GM12874 (cell line): Measurements from ENCODE around the gene CARMIL1.

Source experiments
- TF ChIP-seq, protein P1 (sequence below): IDR thresholded peaks from 2 replicates; pipeline ENCODE4 v1.5.1; 2011; ENCODE audit warnings: low read depth, mild to moderate bottlenecking, control low read depth, low read length, moderate library complexity; ENCODE audit not compliant: insufficient read depth

CARMIL1 gene

DNA sequence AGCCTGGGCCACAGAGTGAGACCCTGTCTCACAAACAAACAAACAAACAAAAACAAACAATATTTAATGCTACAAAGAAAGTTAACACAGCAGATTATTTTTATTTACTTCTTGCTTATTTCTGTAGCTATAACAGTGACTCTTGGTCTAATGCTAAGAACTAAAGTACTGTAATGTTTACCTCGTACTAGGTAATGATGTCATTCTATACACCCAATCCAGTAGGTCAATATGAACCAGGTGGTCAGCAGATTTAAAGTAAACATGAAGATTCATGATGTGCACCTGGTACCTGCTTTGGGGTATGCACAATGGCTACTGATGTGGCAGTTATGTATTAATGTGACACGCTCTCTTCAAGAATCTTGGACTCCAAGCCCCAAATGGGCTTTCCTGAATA lies 36.6 kb upstream of the CARMIL1 start:
- TF ChIP-seq, protein P1, sequence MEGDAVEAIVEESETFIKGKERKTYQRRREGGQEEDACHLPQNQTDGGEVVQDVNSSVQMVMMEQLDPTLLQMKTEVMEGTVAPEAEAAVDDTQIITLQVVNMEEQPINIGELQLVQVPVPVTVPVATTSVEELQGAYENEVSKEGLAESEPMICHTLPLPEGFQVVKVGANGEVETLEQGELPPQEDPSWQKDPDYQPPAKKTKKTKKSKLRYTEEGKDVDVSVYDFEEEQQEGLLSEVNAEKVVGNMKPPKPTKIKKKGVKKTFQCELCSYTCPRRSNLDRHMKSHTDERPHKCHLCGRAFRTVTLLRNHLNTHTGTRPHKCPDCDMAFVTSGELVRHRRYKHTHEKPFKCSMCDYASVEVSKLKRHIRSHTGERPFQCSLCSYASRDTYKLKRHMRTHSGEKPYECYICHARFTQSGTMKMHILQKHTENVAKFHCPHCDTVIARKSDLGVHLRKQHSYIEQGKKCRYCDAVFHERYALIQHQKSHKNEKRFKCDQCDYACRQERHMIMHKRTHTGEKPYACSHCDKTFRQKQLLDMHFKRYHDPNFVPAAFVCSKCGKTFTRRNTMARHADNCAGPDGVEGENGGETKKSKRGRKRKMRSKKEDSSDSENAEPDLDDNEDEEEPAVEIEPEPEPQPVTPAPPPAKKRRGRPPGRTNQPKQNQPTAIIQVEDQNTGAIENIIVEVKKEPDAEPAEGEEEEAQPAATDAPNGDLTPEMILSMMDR, result no peak

DNA sequence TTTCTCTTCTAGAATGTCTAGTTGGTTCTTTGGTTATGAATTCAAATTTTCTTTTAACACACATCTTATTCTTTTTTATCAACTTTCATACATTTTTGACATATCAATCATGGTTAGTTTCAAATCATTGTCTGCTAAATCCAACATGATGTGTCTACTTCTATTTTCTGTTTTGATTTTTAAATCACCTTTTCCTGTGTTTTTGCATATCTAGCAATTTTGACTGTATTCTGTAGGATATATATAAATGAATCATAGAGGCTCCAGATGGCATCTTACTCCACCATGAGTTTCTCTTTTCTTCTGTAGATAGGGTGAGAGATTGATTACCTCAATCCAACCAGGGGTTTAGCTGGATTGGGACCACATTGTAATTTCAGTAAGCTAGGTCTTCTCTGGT lies 34.3 kb upstream of the CARMIL1 start:
- TF ChIP-seq, protein P1, result no peak

DNA sequence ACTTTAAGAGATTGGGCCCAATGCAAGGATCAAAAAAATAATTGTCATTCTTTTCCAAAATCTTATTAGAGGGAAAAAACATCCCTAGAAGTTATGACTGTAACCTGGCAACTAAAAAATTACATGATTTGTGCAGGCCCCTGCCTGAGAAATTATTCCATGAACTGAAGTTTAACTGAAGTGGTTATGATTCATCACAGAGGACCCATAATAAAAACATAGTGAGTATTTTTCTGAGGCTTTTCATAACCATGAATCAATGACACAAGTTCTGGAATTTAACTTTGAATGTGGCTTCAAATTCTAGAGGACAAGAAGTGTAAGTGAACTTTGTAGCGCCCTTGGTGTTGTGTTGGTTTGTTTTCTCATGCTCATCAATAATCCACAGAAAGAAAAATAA lies 31.1 kb upstream of the CARMIL1 start:
- TF ChIP-seq, protein P1, result no peak

DNA sequence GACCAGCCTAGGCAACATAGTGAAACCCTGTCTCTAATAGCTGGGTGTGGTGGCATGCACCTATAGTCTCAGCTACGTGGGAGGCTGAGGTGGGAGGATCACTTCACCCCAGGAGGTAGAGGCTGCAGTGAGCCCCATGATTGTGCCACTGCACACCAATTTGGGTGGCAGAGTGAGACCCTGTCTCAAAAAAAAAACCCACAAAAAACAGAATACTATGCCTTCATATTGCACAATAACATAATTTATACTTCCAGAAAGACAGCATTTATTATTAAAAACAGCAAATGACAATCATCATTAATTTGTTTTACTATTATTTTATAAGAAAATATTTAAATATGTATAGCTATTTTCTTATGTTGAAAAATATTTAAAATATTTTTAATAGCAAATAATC lies 30.0 kb upstream of the CARMIL1 start:
- TF ChIP-seq, protein P1, result no peak

DNA sequence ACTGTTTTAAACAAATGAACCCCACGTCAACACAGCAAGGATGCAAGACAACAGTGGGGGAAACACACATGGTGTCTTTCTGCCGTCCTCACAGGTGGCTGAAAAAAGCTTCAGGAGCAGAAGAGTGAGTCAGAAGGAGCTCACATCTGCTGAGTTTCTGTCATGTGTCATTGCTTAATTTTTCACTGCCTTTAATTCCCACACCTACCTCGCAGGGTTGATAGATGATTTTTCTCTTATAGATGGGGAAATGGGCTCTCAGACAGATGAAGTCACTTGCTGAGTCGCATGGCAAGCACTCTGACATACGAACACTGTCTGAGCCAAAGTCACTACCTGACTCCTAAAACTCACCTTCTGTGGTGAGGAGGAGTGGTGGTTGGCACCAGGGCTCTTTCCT lies 28.3 kb upstream of the CARMIL1 start:
- TF ChIP-seq, protein P1, result no peak

DNA sequence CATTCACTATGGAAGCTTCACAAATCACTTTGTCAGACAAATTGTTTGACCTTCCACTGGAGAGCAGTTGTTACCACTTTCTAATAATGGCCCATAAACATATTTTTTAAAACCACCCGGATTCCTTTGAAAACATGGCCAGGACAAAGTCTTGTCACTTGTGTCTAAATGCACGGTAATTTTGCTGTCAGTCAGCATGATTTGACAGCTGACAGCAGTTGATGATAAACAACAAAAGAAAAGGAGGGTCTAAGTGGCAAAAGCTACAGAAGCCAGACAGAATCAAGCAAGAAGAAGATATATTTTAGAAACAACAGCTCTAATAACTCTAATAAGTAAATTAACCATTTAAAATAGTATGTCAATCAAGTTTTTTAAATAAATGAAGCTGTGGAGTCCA lies 27.7 kb upstream of the CARMIL1 start:
- TF ChIP-seq, protein P1, result no peak

DNA sequence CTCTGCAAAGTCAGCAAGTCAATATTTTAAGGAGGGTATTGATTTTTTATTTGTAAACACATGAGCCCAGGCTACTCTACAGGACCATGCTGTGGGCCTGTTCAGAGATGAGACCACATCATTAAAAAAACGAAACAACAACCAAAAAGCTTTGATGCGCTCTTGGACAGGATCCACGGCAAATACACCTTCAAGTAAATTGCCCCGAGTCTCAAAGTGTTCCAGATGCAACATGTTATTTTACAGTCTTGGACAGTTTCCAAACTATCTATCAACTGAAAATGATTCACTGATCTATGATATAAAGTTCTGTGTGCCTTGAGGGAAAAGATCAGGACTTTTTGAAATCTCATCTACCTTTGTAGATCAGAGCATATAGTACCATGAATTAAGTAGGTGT lies 25.8 kb upstream of the CARMIL1 start:
- TF ChIP-seq, protein P1, result no peak

DNA sequence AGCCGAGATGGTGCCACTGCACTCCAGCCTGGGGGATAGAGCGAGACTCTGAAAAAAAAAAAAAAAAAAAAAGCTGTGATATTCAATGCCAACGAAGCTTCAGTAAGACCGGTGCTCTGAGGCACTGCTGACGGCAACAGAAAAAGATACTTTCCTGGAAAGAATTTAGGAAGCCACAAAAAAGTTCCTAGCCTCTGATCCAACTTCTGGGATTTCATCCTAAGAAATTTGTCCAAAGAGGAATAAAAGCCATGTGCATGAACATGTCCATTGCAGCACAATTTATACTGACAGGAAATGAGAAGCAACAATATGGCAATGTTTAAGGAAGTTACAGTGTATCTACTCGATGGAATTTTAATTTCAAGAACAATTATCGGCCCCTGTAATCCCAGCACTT lies 24.5 kb upstream of the CARMIL1 start:
- TF ChIP-seq, protein P1, result no peak
